Measurements from ENCODE around the gene AACS. TPM values are rescaled to one million over a fixed set of nuclear protein-coding genes. Genes with fewer than 3 reads are reported as not detected.
A peak's percentile ranks its signal among the peaks of the same experiment; 100 is the strongest.

The AACS gene
- total and polyA plus RNA-seq, 2 of the 13 experiments (the other 11 are each of a cell fraction or from before 2014, with no cell fraction given): 23.3 to 28.8 TPM

GRCh38 chr12:125092108-125092871 is 27.1 kb downstream of the AACS start (continued):
- TF ChIP-seq TIGD3 (CRISPR knock-in tag; IDR thresholded peaks at IDR 0.05; ENCODE audit: borderline replicate concordance) (no peak), ZNF224 (CRISPR knock-in tag; IDR thresholded peaks at IDR 0.05) (no peak), CTCF (CRISPR knock-in tag; IDR thresholded peaks at IDR 0.05) (no peak), MAX (IDR thresholded peaks at IDR 0.05) (no peak), NR2F1 (CRISPR knock-in tag; IDR thresholded peaks at IDR 0.05) (peak in 1 of 2 experiments; percentile 65; a peak in 1 of 4 replicates), ZNF746 (CRISPR knock-in tag; IDR thresholded peaks at IDR 0.05) (no peak; the same call in 1 of the 2 replicates), TSC22D2 (CRISPR knock-in tag; IDR thresholded peaks at IDR 0.05; ENCODE audit: borderline replicate concordance) (0 out of 2 replicates have a peak, but pooled peaks have one; percentile 20), GABPA (IDR thresholded peaks at IDR 0.05; ENCODE audit: low read depth, low read length) (no peak), GABPA (CRISPR knock-in tag; IDR thresholded peaks at IDR 0.05; ENCODE audit: low read depth) (peak; percentile 26; the same call in 1 of the 2 replicates), POLR2AphosphoS2 (IDR thresholded peaks at IDR 0.05; ENCODE audit: low read depth, low read length) (no peak), ZNF160 (CRISPR knock-in tag; IDR thresholded peaks at IDR 0.05) (no peak), ZNF777 (CRISPR knock-in tag; IDR thresholded peaks at IDR 0.05) (no peak), MXD3 (CRISPR knock-in tag; IDR thresholded peaks at IDR 0.05) (no peak), POGK (CRISPR knock-in tag; conservative IDR thresholded peaks at IDR 0.05) (peak; percentile 22; the same call in 1 of the 2 replicates), ZNF136 (CRISPR knock-in tag; IDR thresholded peaks at IDR 0.05; ENCODE audit: low read depth) (0 out of 2 replicates have a peak, but pooled peaks have one; percentile 8), ZNF512 (CRISPR knock-in tag; IDR thresholded peaks at IDR 0.05) (no peak), REXO4 (CRISPR knock-in tag; IDR thresholded peaks at IDR 0.05; ENCODE audit: borderline replicate concordance) (0 out of 2 replicates have a peak, but pooled peaks have one; percentile 68), ZFYVE20 (CRISPR knock-in tag; IDR thresholded peaks at IDR 0.05; ENCODE audit: borderline replicate concordance, low read depth) (no peak), HOXA9 (CRISPR knock-in tag; IDR thresholded peaks at IDR 0.05; ENCODE audit: borderline replicate concordance) (no peak)
